Measurements from ENCODE around the gene LPP.

DNA sequence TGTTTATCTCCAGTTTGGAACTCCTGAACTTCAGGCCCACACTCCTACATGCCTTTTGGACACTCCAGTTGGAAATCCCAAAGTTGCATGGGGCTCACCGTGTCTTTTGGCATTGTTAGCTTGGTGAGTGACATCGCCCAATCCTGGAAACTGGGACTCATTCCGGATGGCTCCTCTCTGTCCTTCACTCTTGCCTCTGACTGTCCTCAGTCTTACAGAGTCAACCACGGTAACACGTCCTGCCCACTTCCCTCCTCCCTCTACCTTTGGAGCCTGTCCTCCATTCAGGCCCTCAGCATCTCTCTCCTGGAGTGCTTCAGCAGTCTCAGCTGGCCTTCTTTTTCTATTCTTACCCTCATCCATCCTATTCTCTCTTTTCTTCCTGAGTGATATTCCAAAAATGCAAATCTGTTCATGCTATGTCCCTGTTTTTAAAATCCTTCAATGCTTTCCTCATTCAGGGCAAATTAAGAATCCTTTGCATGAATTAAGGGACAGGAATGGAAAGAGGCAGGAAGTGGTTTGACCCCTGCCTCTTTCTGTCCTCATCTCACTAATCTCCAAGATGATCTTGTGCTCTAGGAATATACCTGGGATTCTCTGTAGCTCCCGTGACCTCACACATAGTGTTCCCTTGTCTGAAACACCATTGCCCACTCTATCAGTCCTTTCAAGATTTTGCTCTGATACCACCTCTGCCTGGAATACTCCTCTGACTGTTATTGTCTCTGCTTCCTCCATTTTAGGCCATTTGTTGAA lies 42.5 kb downstream of the LPP start:
- TF ChIP-seq BHLHE40 (IDR thresholded peaks at IDR 0.05; ENCODE audit: borderline replicate concordance) (no peak), FOXK2 (IDR thresholded peaks at IDR 0.05) (no peak), TARDBP (IDR thresholded peaks at IDR 0.05) (no peak), FOXM1 (IDR thresholded peaks at IDR 0.05; ENCODE audit: borderline replicate concordance) (no peak), ZNF384 (IDR thresholded peaks at IDR 0.05) (no peak), NFRKB (IDR thresholded peaks at IDR 0.05) (no peak), ARNT (IDR thresholded peaks at IDR 0.05) (no peak), CTBP1 (IDR thresholded peaks at IDR 0.05; ENCODE audit: borderline replicate concordance) (no peak), SP1 (IDR thresholded peaks at IDR 0.05) (no peak), SUZ12 (IDR thresholded peaks at IDR 0.05) (no peak)
